Astrocyte (in vitro differentiated cells and primary cell): Measurements from ENCODE around the gene KHK. TPM values are rescaled to one million over a fixed set of nuclear protein-coding genes. Genes with fewer than 3 reads are reported as not detected.
A peak's percentile ranks its signal among the peaks of the same experiment; 100 is the strongest.

Experiments used
- DNase-seq: peaks from one replicate; pipeline ENCODE4 v3.0.0-alpha.2; 2010; ENCODE audit warnings: low read depth
- FAIRE-seq: peaks from 2 replicates; lab custom pipeline; 2011; peaks lifted over from hg19 to GRCh38; lab: Jason Lieb, UNC
- H2AFZ ChIP-seq: 2 replicates; pipeline ENCODE4 v1.6.0; 2012; ENCODE audit warnings: low read depth, low read length, inconsistent platforms
- H3K27ac ChIP-seq: 2 replicates; pipeline ENCODE4 v1.5.1; 2011; ENCODE audit warnings: low read depth, low read length, inconsistent platforms
- H3K27me3 ChIP-seq: 2 replicates; pipeline ENCODE4 v1.6.0; 2011; ENCODE audit warnings: low read length, inconsistent platforms; ENCODE audit not compliant: insufficient read depth
- H3K36me3 ChIP-seq: 2 replicates; pipeline ENCODE4 v1.5.1; 2011; ENCODE audit warnings: low read length, inconsistent platforms; ENCODE audit not compliant: insufficient read depth
- H3K4me1 ChIP-seq: 2 replicates; pipeline ENCODE4 v1.5.1; 2011; ENCODE audit warnings: low read length, inconsistent platforms; ENCODE audit not compliant: insufficient read depth
- H3K4me2 ChIP-seq: 2 replicates; pipeline ENCODE4 v1.6.0; 2012; ENCODE audit warnings: low read length, inconsistent platforms
- H3K4me3 ChIP-seq: 2 replicates; pipeline ENCODE4 v1.5.1; 2011; ENCODE audit warnings: low read depth, mild to moderate bottlenecking, low read length, inconsistent platforms; ENCODE audit not compliant: insufficient read depth
- H3K79me2 ChIP-seq: 2 replicates; pipeline ENCODE4 v1.6.0; 2012; ENCODE audit warnings: mild to moderate bottlenecking, low read length, inconsistent platforms; ENCODE audit not compliant: insufficient read depth
- H3K9ac ChIP-seq: 2 replicates; pipeline ENCODE4 v1.6.0; 2012; ENCODE audit warnings: mild to moderate bottlenecking, low read length, inconsistent platforms
- H3K9me3 ChIP-seq: 2 replicates; pipeline ENCODE4 v1.5.1; 2012; ENCODE audit warnings: low read depth, mild to moderate bottlenecking, low read length, inconsistent platforms; ENCODE audit not compliant: insufficient read depth
- H4K20me1 ChIP-seq: 2 replicates; pipeline ENCODE4 v1.6.0; 2012; ENCODE audit warnings: low read length, inconsistent platforms; ENCODE audit not compliant: insufficient read depth
- H3K27ac Mint-ChIP-seq: one replicate; pipeline ENCODE4 v1.8.0; 2021; ENCODE audit warnings: mild to moderate bottlenecking, mixed read lengths; ENCODE audit not compliant: unreplicated experiment
- H3K27me3 Mint-ChIP-seq: one replicate; pipeline ENCODE4 v1.8.0; 2021; ENCODE audit warnings: low read depth, mixed read lengths; ENCODE audit not compliant: unreplicated experiment
- H3K36me3 Mint-ChIP-seq: one replicate; pipeline ENCODE4 v1.8.0; 2021; ENCODE audit warnings: low read depth, mixed read lengths; ENCODE audit not compliant: unreplicated experiment
- H3K4me1 Mint-ChIP-seq: one replicate; pipeline ENCODE4 v1.8.0; 2021; ENCODE audit warnings: low read depth, mixed read lengths; ENCODE audit not compliant: unreplicated experiment
- H3K4me3 Mint-ChIP-seq: one replicate; pipeline ENCODE4 v1.8.0; 2021; ENCODE audit warnings: mild to moderate bottlenecking, moderate library complexity, mixed read lengths; ENCODE audit not compliant: unreplicated experiment
- H3K9me3 Mint-ChIP-seq: one replicate; pipeline ENCODE4 v1.8.0; 2021; ENCODE audit warnings: mild to moderate bottlenecking, mixed read lengths; ENCODE audit not compliant: unreplicated experiment
- CTCF ChIP-seq: IDR thresholded peaks from 2 replicates; pipeline ENCODE4 v1.5.1; 2011; ENCODE audit warnings: low read depth, mild to moderate bottlenecking, inconsistent platforms, low read length, moderate library complexity; ENCODE audit not compliant: insufficient read depth
- EZH2 ChIP-seq: IDR thresholded peaks from 2 replicates; pipeline ENCODE4 v1.6.1; 2012; ENCODE audit warnings: mild to moderate bottlenecking, low read length, inconsistent platforms; ENCODE audit not compliant: insufficient read depth
- total RNA-seq: library from RNA; stranded (reverse); gene quantifications from 2 replicates; pipeline ENCODE4 v1.2.1, GENCODE V29; 2021

KHK gene
- total RNA-seq, 1 donor from 2014 or later: 0.95 TPM

- Mint-ChIP-seq H3K27me3 (peaks cover under 1% of the 10 kb centered on the region), H3K4me1 (peaks cover 36% of the 10 kb centered on the region), H3K4me3 (peak overlapping the region; percentile 81), H3K36me3 (peaks cover 13% of the 10 kb centered on the region), H3K9me3 (no peaks in the 10 kb centered on the region), H3K27ac (peak overlapping the region; percentile 86)
- Histone ChIP-seq H3K36me3 (peaks cover 19% of the 10 kb centered on the region), H3K9ac (peak overlapping the region; percentile 96), H3K4me1 (peaks cover 50% of the 10 kb centered on the region), H2AFZ (peak overlapping the region; percentile 62), H4K20me1 (peaks cover 36% of the 10 kb centered on the region), H3K4me2 (peak overlapping the region; percentile 97), H3K9me3 (no peaks in the 10 kb centered on the region), H3K4me3 (peak overlapping the region; percentile 98), H3K79me2 (peaks cover 43% of the 10 kb centered on the region), H3K27ac (peak overlapping the region; percentile 43), H3K27me3 (no peaks in the 10 kb centered on the region)
- FAIRE-seq: no peak
- peak; percentile 70 for DNase-seq
- TF ChIP-seq EZH2 (no peak), CTCF (no peak)
These were observed 14.4 kb upstream of the KHK start for GRCh38 chr2:27071990-27072830.

GRCh38 chr2:27072920-27073319, 13.7 kb upstream of the KHK start:
- Histone ChIP-seq H3K9me3 (no peaks in the 10 kb centered on the region), H3K27ac (peak overlapping the region; percentile 43), H3K27me3 (no peaks in the 10 kb centered on the region), H3K36me3 (peaks cover 13% of the 10 kb centered on the region), H3K4me3 (no peak overlapping the region), H3K79me2 (peaks cover 36% of the 10 kb centered on the region), H3K9ac (peak overlapping the region; percentile 96), H4K20me1 (peaks cover 29% of the 10 kb centered on the region), H2AFZ (peak overlapping the region; percentile 62), H3K4me2 (peak overlapping the region; percentile 97), H3K4me1 (peaks cover 52% of the 10 kb centered on the region)
- Mint-ChIP-seq H3K36me3 (peaks cover 14% of the 10 kb centered on the region), H3K27ac (peak overlapping the region; percentile 86), H3K4me1 (peaks cover 32% of the 10 kb centered on the region), H3K4me3 (peak overlapping the region; percentile 69), H3K9me3 (no peaks in the 10 kb centered on the region), H3K27me3 (peaks cover 3% of the 10 kb centered on the region)
- no peak for TF ChIP-seq CTCF
- no peak for TF ChIP-seq EZH2
- DNase-seq: peak; percentile 82
- no peak for FAIRE-seq

GRCh38 chr2:27073782-27074181, 12.8 kb upstream of the KHK start:
- no peak overlapping the region for H2AFZ ChIP-seq
- TF ChIP-seq CTCF (no peak), EZH2 (no peak)
- Mint-ChIP-seq H3K27me3 (peaks cover 4% of the 10 kb centered on the region), H3K4me1 (peaks cover 25% of the 10 kb centered on the region), H3K27ac (peak overlapping the region; percentile 23), H3K36me3 (peaks cover 9% of the 10 kb centered on the region), H3K4me3 (peak overlapping the region; percentile 13), H3K9me3 (no peaks in the 10 kb centered on the region)
- H4K20me1 ChIP-seq: peaks cover 20% of the 10 kb centered on the region
- FAIRE-seq: no peak
- no peak overlapping the region for H3K9ac ChIP-seq
- no peak overlapping the region for H3K27ac ChIP-seq
- no peak overlapping the region for H3K4me2 ChIP-seq
- no peak for DNase-seq
- peaks cover 31% of the 10 kb centered on the region for H3K79me2 ChIP-seq
- no peaks in the 10 kb centered on the region for H3K9me3 ChIP-seq
- peaks cover 58% of the 10 kb centered on the region for H3K4me1 ChIP-seq
- H3K4me3 ChIP-seq: no peak overlapping the region
- no peaks in the 10 kb centered on the region for H3K27me3 ChIP-seq
- peaks cover 7% of the 10 kb centered on the region for H3K36me3 ChIP-seq
